ENCODE measurements around the gene POMP. TPM values are rescaled to one million over a fixed set of nuclear protein-coding genes. Genes with fewer than 3 reads are reported as not detected.

Gene POMP
- total and polyA plus RNA-seq, 7 experiments from 2014 or later = 18.8 to 97.0 (median 25.2) TPM

- Mint-ChIP-seq H3K9me3 (no peaks in the 10 kb centered on the region), H3K27ac (peak overlapping the region in 1 of 9 donors; percentile 8), H3K4me3 (no peak overlapping the region), H3K4me1 (peaks cover 5 to 14% (median 5%) of the 10 kb centered on the region in 7 donors), H3K27me3 (peaks cover 0 to 16% (median 0%) of the 10 kb centered on the region in 5 donors), H3K36me3 (no peaks in the 10 kb centered on the region)
- no peaks in the 10 kb centered on the region for H3K9me3 ChIP-seq (ENCODE audit: control insufficient read depth in 2 of 3, low read length in 3 of 3)
- intact Hi-C loops (cut with micrococcal nuclease) = no loop called here
- no peaks in the 10 kb centered on the region for H3K27me3 ChIP-seq (ENCODE audit: control insufficient read depth in 2 of 2, insufficient read depth in 2 of 2, low read length in 2 of 2)
- CTCF ChIA-PET = no interaction called here
- POLR2A ChIA-PET = no interaction called here
- no peak for DNase-seq
- no peak overlapping the region for H3K4me3 ChIP-seq (ENCODE audit: low read length)
- no peaks in the 10 kb centered on the region for H3K36me3 ChIP-seq (ENCODE audit: control insufficient read depth in 2 of 3, insufficient read depth in 3 of 3, low read length in 3 of 3)
- no peak overlapping the region for H3K27ac ChIP-seq (ENCODE audit: low read depth, low read length)
- no peaks in the 10 kb centered on the region for H3K4me1 ChIP-seq (ENCODE audit: control insufficient read depth in 2 of 2, insufficient read depth in 2 of 2, low read length in 2 of 2)
- no peak for ATAC-seq
These were observed 34.1 kb upstream of the POMP start for GRCh38 chr13:28624707-28625432.

GRCh38 chr13:28626266-28626665, 32.7 kb upstream of the POMP start:
- H3K4me1 ChIP-seq (ENCODE audit: control insufficient read depth in 2 of 2, insufficient read depth in 2 of 2, low read length in 2 of 2) = no peaks in the 10 kb centered on the region
- intact Hi-C loops (cut with micrococcal nuclease) = no loop called here
- Mint-ChIP-seq H3K4me3 (no peak overlapping the region), H3K9me3 (no peaks in the 10 kb centered on the region), H3K36me3 (no peaks in the 10 kb centered on the region), H3K27ac (no peak overlapping the region), H3K27me3 (peaks cover 0 to 20% (median 4%) of the 10 kb centered on the region in 5 donors), H3K4me1 (peaks cover 5 to 14% (median 5%) of the 10 kb centered on the region in 7 donors)
- no peaks in the 10 kb centered on the region for H3K9me3 ChIP-seq (ENCODE audit: control insufficient read depth in 2 of 3, low read length in 3 of 3)
- no peak for DNase-seq
- H3K27me3 ChIP-seq (ENCODE audit: control insufficient read depth in 2 of 2, insufficient read depth in 2 of 2, low read length in 2 of 2) = no peaks in the 10 kb centered on the region
- no peak for ATAC-seq
- H3K27ac ChIP-seq (ENCODE audit: low read depth, low read length) = no peak overlapping the region
- no peaks in the 10 kb centered on the region for H3K36me3 ChIP-seq (ENCODE audit: control insufficient read depth in 2 of 3, insufficient read depth in 3 of 3, low read length in 3 of 3)
- H3K4me3 ChIP-seq (ENCODE audit: low read length) = no peak overlapping the region
- ChIA-PET POLR2A (interaction anchor here (0.7 kb wide), 1 partner anchor 189 kb away, joined by 3 read pairs; no protein-coding TSS in a partner anchor), CTCF (no interaction called here)

GRCh38 chr13:28628241-28628640, 30.7 kb upstream of the POMP start:
- Histone ChIP-seq H3K27ac (ENCODE audit: low read depth, low read length) (no peak overlapping the region), H3K9me3 (ENCODE audit: control insufficient read depth in 2 of 3, low read length in 3 of 3) (no peaks in the 10 kb centered on the region), H3K36me3 (ENCODE audit: control insufficient read depth in 2 of 3, insufficient read depth in 3 of 3, low read length in 3 of 3) (no peaks in the 10 kb centered on the region), H3K4me1 (ENCODE audit: control insufficient read depth in 2 of 2, insufficient read depth in 2 of 2, low read length in 2 of 2) (no peaks in the 10 kb centered on the region), H3K27me3 (ENCODE audit: control insufficient read depth in 2 of 2, insufficient read depth in 2 of 2, low read length in 2 of 2) (no peaks in the 10 kb centered on the region), H3K4me3 (ENCODE audit: low read length) (no peak overlapping the region)
- ATAC-seq (no peak), DNase-seq (no peak)
- POLR2A ChIA-PET = no interaction called here
- Mint-ChIP-seq H3K4me3 (no peak overlapping the region), H3K27me3 (peaks cover 0 to 26% (median 4%) of the 10 kb centered on the region in 5 donors), H3K27ac (no peak overlapping the region), H3K4me1 (peaks cover 5 to 9% (median 5%) of the 10 kb centered on the region in 7 donors), H3K36me3 (no peaks in the 10 kb centered on the region), H3K9me3 (no peaks in the 10 kb centered on the region)
- CTCF ChIA-PET = no interaction called here
- intact Hi-C loops (cut with micrococcal nuclease) = no loop called here

- no peaks in the 10 kb centered on the region for H3K9me3 ChIP-seq (ENCODE audit: control insufficient read depth in 2 of 3, low read length in 3 of 3)
- no peaks in the 10 kb centered on the region for H3K4me1 ChIP-seq (ENCODE audit: control insufficient read depth in 2 of 2, insufficient read depth in 2 of 2, low read length in 2 of 2)
- H3K27ac Mint-ChIP-seq = no peak overlapping the region
- no peaks in the 10 kb centered on the region for H3K27me3 ChIP-seq (ENCODE audit: control insufficient read depth in 2 of 2, insufficient read depth in 2 of 2, low read length in 2 of 2)
- H3K27me3 Mint-ChIP-seq = peaks cover 0 to 36% (median 9%) of the 10 kb centered on the region in 5 donors
- no peak overlapping the region for H3K4me3 ChIP-seq (ENCODE audit: low read length)
- no peaks in the 10 kb centered on the region for H3K36me3 ChIP-seq (ENCODE audit: control insufficient read depth in 2 of 3, insufficient read depth in 3 of 3, low read length in 3 of 3)
- no peak for ATAC-seq
- DNase-seq = no peak
- H3K4me1 Mint-ChIP-seq = peaks cover 0 to 3% (median 0%) of the 10 kb centered on the region in 7 donors
- ChIA-PET CTCF (interaction anchor here (0.5 kb wide), 1 partner anchor 581 kb away, joined by 3 read pairs; no protein-coding TSS in a partner anchor), POLR2A (no interaction called here)
- intact Hi-C loops (cut with micrococcal nuclease) = loop anchor here (10.0 kb wide), 2 partner anchors 226 to 576 kb away; no protein-coding TSS in a partner anchor
- no peaks in the 10 kb centered on the region for H3K36me3 Mint-ChIP-seq
- no peak overlapping the region for H3K4me3 Mint-ChIP-seq
- H3K9me3 Mint-ChIP-seq = no peaks in the 10 kb centered on the region
- no peak overlapping the region for H3K27ac ChIP-seq (ENCODE audit: low read depth, low read length)
These were observed 28.1 kb upstream of the POMP start for GRCh38 chr13:28630869-28631268.

- POLR2A ChIA-PET = no interaction called here
- no peak overlapping the region for H3K27ac ChIP-seq (ENCODE audit: low read depth, low read length)
- CTCF ChIA-PET = no interaction called here
- intact Hi-C loops (cut with micrococcal nuclease) = loop anchor here (10.0 kb wide), 2 partner anchors 227 to 577 kb away; no protein-coding TSS in a partner anchor
- Mint-ChIP-seq H3K27ac (no peak overlapping the region), H3K4me3 (no peak overlapping the region), H3K9me3 (no peaks in the 10 kb centered on the region), H3K36me3 (no peaks in the 10 kb centered on the region), H3K4me1 (peaks cover 3 to 4% (median 4%) of the 10 kb centered on the region in 7 donors), H3K27me3 (peaks cover 0 to 38% (median 10%) of the 10 kb centered on the region in 5 donors)
- ATAC-seq = no peak
- no peaks in the 10 kb centered on the region for H3K27me3 ChIP-seq (ENCODE audit: control insufficient read depth in 2 of 2, insufficient read depth in 2 of 2, low read length in 2 of 2)
- no peaks in the 10 kb centered on the region for H3K36me3 ChIP-seq (ENCODE audit: control insufficient read depth in 2 of 3, insufficient read depth in 3 of 3, low read length in 3 of 3)
- H3K4me3 ChIP-seq (ENCODE audit: low read length) = no peak overlapping the region
- peaks cover 0 to 3% of the 10 kb centered on the region in 2 donors for H3K4me1 ChIP-seq (ENCODE audit: control insufficient read depth in 2 of 2, insufficient read depth in 2 of 2, low read length in 2 of 2)
- H3K9me3 ChIP-seq (ENCODE audit: control insufficient read depth in 2 of 3, low read length in 3 of 3) = no peaks in the 10 kb centered on the region
- DNase-seq = no peak
These were observed 27.1 kb upstream of the POMP start for GRCh38 chr13:28631801-28632200.

- Histone ChIP-seq H3K9me3 (ENCODE audit: control insufficient read depth in 2 of 3, low read length in 3 of 3) (no peaks in the 10 kb centered on the region), H3K27me3 (ENCODE audit: control insufficient read depth in 2 of 2, insufficient read depth in 2 of 2, low read length in 2 of 2) (no peaks in the 10 kb centered on the region), H3K4me3 (ENCODE audit: low read length) (no peak overlapping the region), H3K4me1 (ENCODE audit: control insufficient read depth in 2 of 2, insufficient read depth in 2 of 2, low read length in 2 of 2) (peaks cover 0 to 7% of the 10 kb centered on the region in 2 donors), H3K36me3 (ENCODE audit: control insufficient read depth in 2 of 3, insufficient read depth in 3 of 3, low read length in 3 of 3) (no peaks in the 10 kb centered on the region), H3K27ac (ENCODE audit: low read depth, low read length) (no peak overlapping the region)
- POLR2A ChIA-PET = no interaction called here
- no peak for DNase-seq
- ATAC-seq = no peak
- no peak overlapping the region for H3K27ac Mint-ChIP-seq
- CTCF ChIA-PET = interaction anchor here (0.6 kb wide), 1 partner anchor 581 kb away, joined by 3 read pairs; no protein-coding TSS in a partner anchor
- peaks cover 0 to 8% (median 7%) of the 10 kb centered on the region in 7 donors for H3K4me1 Mint-ChIP-seq
- H3K4me3 Mint-ChIP-seq = no peak overlapping the region
- peaks cover 5 to 24% (median 17%) of the 10 kb centered on the region in 5 donors for H3K27me3 Mint-ChIP-seq
- no peaks in the 10 kb centered on the region for H3K9me3 Mint-ChIP-seq
- H3K36me3 Mint-ChIP-seq = no peaks in the 10 kb centered on the region
- intact Hi-C loops (cut with micrococcal nuclease) = loop anchor here (1.0 to 10.0 kb wide), 9 partner anchors 23 to 581 kb away; partner anchors contain the start of gene POMP (in 1 of the 2)
These were observed 22.9 kb upstream of the POMP start for GRCh38 chr13:28636069-28636468.

Data from naive thymus-derived CD4-positive, alpha-beta T cell (primary cell).